Smooth muscle cell of the umbilical artery (primary cell): Measurements from ENCODE around the gene SLC16A4. TPM values are rescaled to one million over a fixed set of nuclear protein-coding genes. Genes with fewer than 3 reads are reported as not detected.

Experiments used
- total RNA-seq: library from RNA; depleted of rRNA; stranded (reverse); fragments of >200 nt; gene quantifications from 2 replicates; pipeline ENCODE4 v1.2.3, GENCODE V29; 2014

SLC16A4 gene
- total RNA-seq: 5.9 and 10.4 TPM in 2 replicates

DNA sequence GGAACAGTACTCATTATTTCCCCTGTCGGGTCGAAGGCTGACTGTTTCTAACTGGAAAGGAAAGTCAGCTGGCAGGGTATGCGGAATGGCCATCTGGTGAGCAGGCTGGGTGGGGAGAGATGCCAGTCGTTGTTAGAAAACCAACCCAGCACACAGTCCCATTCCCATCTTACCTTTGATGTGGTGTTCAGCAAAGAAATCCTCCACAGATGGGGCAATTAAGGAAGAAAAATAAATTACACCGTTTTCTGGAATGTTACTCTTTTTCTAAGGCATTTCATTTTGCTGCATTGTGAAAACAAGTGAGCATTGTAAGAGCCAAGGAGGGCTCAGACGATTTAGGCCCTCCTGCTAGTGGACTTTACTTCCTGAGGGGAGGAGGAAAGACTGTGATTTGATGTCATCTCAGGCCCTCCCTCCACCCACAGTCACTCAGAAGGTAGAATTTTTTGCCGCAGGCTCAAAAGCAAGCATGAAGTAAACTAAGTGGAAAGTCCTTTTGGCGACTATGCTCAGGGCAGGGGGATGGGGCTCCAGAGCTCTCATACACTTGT, at the start of gene SLC16A4:
SLC16A4 (minus strand) TSS at position 335 of the 554 bp plus-strand sequence. CDS start 1,703 bp downstream, outside the sequence.

GRCh38 chr1:110407260-110408210, 16.7 kb upstream of the SLC16A4 start, which contains the start of gene LAMTOR5:
LAMTOR5 (minus strand) TSS chr1:110407694; CDS start chr1:110407620, 74 bp downstream.

DNA sequence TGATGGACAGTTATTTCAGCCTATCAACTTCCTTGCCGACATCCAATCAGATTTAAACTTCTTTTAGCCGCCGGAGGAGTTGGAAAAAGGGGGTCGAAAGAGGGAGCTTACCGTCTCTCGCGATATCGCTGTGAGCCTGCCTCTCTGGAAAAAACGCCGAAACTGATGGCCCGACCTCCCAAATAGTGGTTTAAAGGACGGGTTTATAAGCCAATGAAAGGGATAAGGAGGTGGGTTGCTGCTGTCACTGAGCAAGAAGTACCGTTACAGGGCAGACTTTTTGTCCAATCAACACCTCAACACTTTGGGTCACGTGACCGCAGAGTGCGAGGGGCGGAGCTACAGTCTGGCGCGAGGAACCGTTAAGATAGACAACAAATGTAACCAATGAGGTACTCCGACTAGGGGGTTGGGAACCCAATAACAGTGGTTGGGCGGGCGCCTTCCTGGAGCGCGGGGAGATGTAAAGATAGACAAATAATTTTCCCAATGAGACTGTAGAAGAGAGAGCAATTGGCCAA, 51.9 kb downstream of the SLC16A4 start, which contains the start of gene RBM15:
RBM15 (plus strand) TSS at position 492 of the 521 bp plus-strand sequence; CDS start at position 521, 29 bp downstream.

Other genes starting within 250 kb of the SLC16A4 start
- under 0.01 and 0.60 TPM in 2 replicates for gene SLC6A17, start 240.5 kb downstream of the SLC16A4 start, total RNA-seq
- 3.9 and 17.3 TPM in 2 replicates for gene KCNC4, start 180.7 kb downstream of the SLC16A4 start, total RNA-seq
- 22.0 and 33.8 TPM in 2 replicates for gene RBM15, start 51.6 kb downstream of the SLC16A4 start, total RNA-seq
- gene LAMTOR5, start 16.7 kb upstream of the SLC16A4 start, total RNA-seq: 27.5 and 36.5 TPM in 2 replicates
- gene PROK1, start 60.1 kb upstream of the SLC16A4 start, total RNA-seq: not detected in 2 replicates
- gene KCNA10, start 128.1 kb upstream of the SLC16A4 start, total RNA-seq: not detected in 2 replicates
- not detected in 2 replicates for gene KCNA2, start 215.3 kb upstream of the SLC16A4 start, total RNA-seq